GM12878 (cell line): ENCODE data around the gene ENAH.

Experiments used
- ASH2L ChIP-seq: fragments of 300-600, 200-600 bp; sonication (generic); IDR thresholded peaks from 2 replicates; pipeline ENCODE4 v1.6.1; 2017; ENCODE audit warnings: low read depth, mild to moderate bottlenecking, borderline replicate concordance
- BCL3 ChIP-seq: IDR thresholded peaks from 2 replicates; pipeline ENCODE4 v1.6.1; 2011; ENCODE audit warnings: borderline replicate concordance, low read depth, mild to moderate bottlenecking, moderate library complexity, low read length; ENCODE audit not compliant: insufficient read depth, poor library complexity, severe bottlenecking
- CEBPB ChIP-seq, 2 experiments: fragments of 150-350 bp in 1 of 2; IDR thresholded peaks; 2 replicates each; pipeline ENCODE4 v1.6.1; 2012 to 2014; ENCODE audit warnings: low read depth in 2 of 2, low read length in 2 of 2, borderline replicate concordance in 1 of 2, inconsistent platforms in 1 of 2
- CHD1 ChIP-seq: IDR thresholded peaks from 2 replicates; pipeline ENCODE4 v1.6.1; 2012; ENCODE audit warnings: low read depth, low read length, improper control_type of control experiment
- CHD4 ChIP-seq: fragments of 200-600 bp; sonication (generic); IDR thresholded peaks from 2 replicates; pipeline ENCODE4 v1.6.1; 2016; ENCODE audit warnings: mild to moderate bottlenecking
- ESRRA ChIP-seq: IDR thresholded peaks from 2 replicates; pipeline ENCODE4 v1.6.1; 2012; ENCODE audit warnings: mild to moderate bottlenecking, low read length, improper control_type of control experiment
- EZH2 ChIP-seq: IDR thresholded peaks from 2 replicates; pipeline ENCODE4 v1.6.1; 2012; ENCODE audit warnings: low read depth, mild to moderate bottlenecking, control low read depth, inconsistent platforms, low read length, borderline replicate concordance; ENCODE audit not compliant: control insufficient read depth
- JUND ChIP-seq: IDR thresholded peaks from 2 replicates; pipeline ENCODE4 v1.6.1; 2012; ENCODE audit warnings: low read depth, mild to moderate bottlenecking, low read length, improper control_type of control experiment, moderate library complexity
- NFIC ChIP-seq: IDR thresholded peaks from 2 replicates; pipeline ENCODE4 v1.6.1; 2012; ENCODE audit warnings: low read depth, mild to moderate bottlenecking, inconsistent platforms, low read length, moderate library complexity
- NKRF ChIP-seq: fragments of 450-650 bp; conservative IDR thresholded peaks from 2 replicates; pipeline ENCODE4 v1.6.1; 2017; ENCODE audit warnings: mild to moderate bottlenecking, moderate library complexity
- NRF1 ChIP-seq: conservative IDR thresholded peaks from 2 replicates; pipeline ENCODE4 v1.6.1; 2011; ENCODE audit warnings: mild to moderate bottlenecking, low read depth, low read length, improper control_type of control experiment
- USF1 ChIP-seq: IDR thresholded peaks from 2 replicates; pipeline ENCODE4 v1.6.1; 2011; ENCODE audit warnings: borderline replicate concordance, low read depth, mild to moderate bottlenecking, moderate library complexity, mixed read lengths, low read length; ENCODE audit not compliant: insufficient read depth; ENCODE audit errors: extremely low read length
- TF ChIP-seq, protein P1 (sequence below), 3 experiments: IDR thresholded peaks in 2 of 3; conservative IDR thresholded peaks in 1 of 3; 2 replicates each; pipeline ENCODE4 v1.5.1; 2011; ENCODE audit warnings: low read depth in 3 of 3, low read length in 3 of 3, mild to moderate bottlenecking in 3 of 3, control low read depth in 2 of 3, moderate library complexity in 2 of 3, inconsistent platforms in 1 of 3, mixed read lengths in 1 of 3; ENCODE audit not compliant: control insufficient read depth in 2 of 3, insufficient read depth in 1 of 3; ENCODE audit errors: extremely low read depth in 1 of 3
- TF ChIP-seq, protein P2 (sequence below): IDR thresholded peaks from 2 replicates; pipeline ENCODE4 v1.6.1; 2012; ENCODE audit warnings: low read depth, low read length, improper control_type of control experiment

DNA sequence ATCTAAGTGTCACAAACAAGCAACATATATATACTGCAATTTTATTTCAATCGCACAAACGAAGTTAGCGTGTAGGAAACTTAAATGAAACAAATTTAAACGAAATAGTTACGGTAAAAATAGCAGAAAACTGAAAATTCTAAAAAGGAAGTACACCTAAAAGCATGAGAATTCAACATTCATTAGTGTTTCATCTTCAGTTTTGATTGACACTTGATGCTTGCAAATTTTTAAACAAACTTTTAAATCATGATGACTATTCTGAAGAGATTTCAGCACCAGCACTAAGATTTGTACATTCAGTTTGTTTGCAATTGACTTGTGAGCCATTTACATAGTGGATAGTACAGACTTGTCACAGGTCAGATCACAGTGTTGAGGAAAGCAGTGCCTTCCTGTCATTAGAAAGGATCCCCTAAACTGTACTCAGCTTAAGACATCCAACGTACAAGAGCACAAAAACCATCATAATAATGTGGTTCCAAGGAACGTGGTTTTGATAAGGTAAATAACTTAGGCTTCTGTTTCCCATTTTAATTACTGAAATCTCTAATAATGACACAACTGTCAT lies 158.0 kb downstream of the ENAH start:
- no peak for TF ChIP-seq NFIC
- TF ChIP-seq JUND, result no peak
- TF ChIP-seq, protein P1, sequence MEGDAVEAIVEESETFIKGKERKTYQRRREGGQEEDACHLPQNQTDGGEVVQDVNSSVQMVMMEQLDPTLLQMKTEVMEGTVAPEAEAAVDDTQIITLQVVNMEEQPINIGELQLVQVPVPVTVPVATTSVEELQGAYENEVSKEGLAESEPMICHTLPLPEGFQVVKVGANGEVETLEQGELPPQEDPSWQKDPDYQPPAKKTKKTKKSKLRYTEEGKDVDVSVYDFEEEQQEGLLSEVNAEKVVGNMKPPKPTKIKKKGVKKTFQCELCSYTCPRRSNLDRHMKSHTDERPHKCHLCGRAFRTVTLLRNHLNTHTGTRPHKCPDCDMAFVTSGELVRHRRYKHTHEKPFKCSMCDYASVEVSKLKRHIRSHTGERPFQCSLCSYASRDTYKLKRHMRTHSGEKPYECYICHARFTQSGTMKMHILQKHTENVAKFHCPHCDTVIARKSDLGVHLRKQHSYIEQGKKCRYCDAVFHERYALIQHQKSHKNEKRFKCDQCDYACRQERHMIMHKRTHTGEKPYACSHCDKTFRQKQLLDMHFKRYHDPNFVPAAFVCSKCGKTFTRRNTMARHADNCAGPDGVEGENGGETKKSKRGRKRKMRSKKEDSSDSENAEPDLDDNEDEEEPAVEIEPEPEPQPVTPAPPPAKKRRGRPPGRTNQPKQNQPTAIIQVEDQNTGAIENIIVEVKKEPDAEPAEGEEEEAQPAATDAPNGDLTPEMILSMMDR (IDR thresholded peaks at IDR 0.05 in 2 of 3, conservative IDR thresholded peaks at IDR 0.05 in 1 of 3; ENCODE audit: control insufficient read depth in 2 of 3, extremely low read depth in 1 of 3, insufficient read depth in 1 of 3, low read depth in 3 of 3, low read length in 3 of 3), result no peak
- no peak for TF ChIP-seq ESRRA
- no peak for TF ChIP-seq NRF1
- TF ChIP-seq, protein P2, sequence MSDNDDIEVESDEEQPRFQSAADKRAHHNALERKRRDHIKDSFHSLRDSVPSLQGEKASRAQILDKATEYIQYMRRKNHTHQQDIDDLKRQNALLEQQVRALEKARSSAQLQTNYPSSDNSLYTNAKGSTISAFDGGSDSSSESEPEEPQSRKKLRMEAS, result no peak
- no peak for TF ChIP-seq CHD1
- no peak for TF ChIP-seq USF1
- no peak for TF ChIP-seq BCL3
- TF ChIP-seq CHD4, result no peak
- no peak for TF ChIP-seq ASH2L
- TF ChIP-seq EZH2, result no peak
- no peak for TF ChIP-seq NKRF
- TF ChIP-seq CEBPB (IDR thresholded peaks at IDR 0.05; ENCODE audit: borderline replicate concordance in 1 of 2, low read depth in 2 of 2, low read length in 2 of 2), result no peak
